Epithelial cell of esophagus (primary cell): ENCODE results near the gene CREB3L2.
"Not testable (repeated sequence)": the region's sequence is repeated elsewhere in the genome, so short reads cannot be mapped to it uniquely, and the experiment has no call there.

Experiments used
- DNase-seq: peaks from one replicate; pipeline ENCODE4 v3.0.0; 2010; ENCODE audit warnings: low read depth
- H3K4me3 ChIP-seq: 2 replicates; pipeline ENCODE4 v1.5.1; 2011; ENCODE audit warnings: mild to moderate bottlenecking, low read length, control low read depth
- CTCF ChIP-seq: IDR thresholded peaks from 2 replicates; pipeline ENCODE4 v1.5.1; 2011; ENCODE audit warnings: low read depth, mild to moderate bottlenecking, low read length, control low read depth, inconsistent platforms; ENCODE audit not compliant: insufficient read depth; ENCODE audit errors: missing control alignments

The CREB3L2 gene

GRCh38 chr7:137839903-137840779 is 161.7 kb downstream of the CREB3L2 start:
- no peak overlapping the region for H3K4me3 ChIP-seq
- DNase-seq = no peak
- TF ChIP-seq CTCF = no peak

DNA sequence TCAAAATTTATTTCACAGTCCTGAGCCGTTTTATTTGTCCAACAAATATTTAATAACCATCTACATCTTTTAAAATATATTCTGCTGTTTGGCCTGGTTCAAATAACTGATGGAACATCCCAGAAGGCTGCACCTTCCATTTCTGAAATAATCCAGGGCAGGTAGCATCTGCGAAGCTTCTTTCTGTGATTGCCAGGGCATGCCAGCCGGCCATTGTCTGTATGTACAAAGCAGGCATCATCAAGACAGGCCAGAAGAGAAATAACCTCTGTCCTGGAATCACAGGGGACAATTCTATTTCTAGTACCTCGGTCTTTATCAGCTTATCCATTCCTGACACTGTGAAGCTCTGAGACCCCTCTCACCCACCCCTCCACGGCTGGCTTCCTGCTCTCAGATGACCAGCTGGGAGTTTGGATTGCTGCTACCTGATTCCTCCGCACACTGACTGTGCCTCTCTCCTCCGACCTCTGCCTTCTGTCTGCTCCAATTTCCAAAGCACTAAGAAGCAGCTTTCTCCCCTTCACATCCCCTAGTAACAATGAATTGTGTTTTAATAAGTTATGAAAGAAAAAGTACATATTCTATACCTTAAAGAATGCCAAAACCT is 163.1 kb downstream of the CREB3L2 start:
- DNase-seq = no peak
- TF ChIP-seq CTCF = no peak
- H3K4me3 ChIP-seq = no peak overlapping the region

- TF ChIP-seq CTCF = no peak
Observed at GRCh38 chr7:137836541-137836940, 165.3 kb downstream of the CREB3L2 start.

GRCh38 chr7:137836113-137836509 is 165.8 kb downstream of the CREB3L2 start:
- no peak for TF ChIP-seq CTCF
- no peak overlapping the region for H3K4me3 ChIP-seq
- DNase-seq = no peak

More at GRCh38 chr7:137836541-137836940, 165.3 kb downstream of the CREB3L2 start:
- no peak for DNase-seq
- H3K4me3 ChIP-seq = no peak overlapping the region

- no peak for DNase-seq
- H3K4me3 ChIP-seq = no peak overlapping the region
- TF ChIP-seq CTCF = no peak
Observed at GRCh38 chr7:137835486-137836112, 166.3 kb downstream of the CREB3L2 start.

DNA sequence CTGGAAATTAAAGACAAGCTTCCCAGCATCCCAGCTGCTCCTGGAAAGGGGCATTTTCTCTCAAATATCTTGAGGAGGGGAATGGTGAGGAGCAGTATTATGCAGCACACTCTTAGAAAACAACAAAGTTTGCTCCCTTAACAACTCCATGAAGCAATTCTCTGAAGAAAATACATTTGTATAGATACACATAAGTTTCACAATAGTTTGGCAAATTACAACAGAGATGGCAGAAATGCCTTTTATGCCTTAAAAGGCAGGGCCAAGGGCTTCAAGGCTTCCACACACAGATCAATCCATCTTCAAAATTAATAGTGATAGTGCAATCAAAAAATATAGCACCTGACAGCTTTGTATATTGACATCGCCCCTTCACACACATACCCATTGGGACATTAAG is 167.3 kb downstream of the CREB3L2 start:
- no peak for TF ChIP-seq CTCF
- DNase-seq = no peak
- H3K4me3 ChIP-seq = no peak overlapping the region

DNA sequence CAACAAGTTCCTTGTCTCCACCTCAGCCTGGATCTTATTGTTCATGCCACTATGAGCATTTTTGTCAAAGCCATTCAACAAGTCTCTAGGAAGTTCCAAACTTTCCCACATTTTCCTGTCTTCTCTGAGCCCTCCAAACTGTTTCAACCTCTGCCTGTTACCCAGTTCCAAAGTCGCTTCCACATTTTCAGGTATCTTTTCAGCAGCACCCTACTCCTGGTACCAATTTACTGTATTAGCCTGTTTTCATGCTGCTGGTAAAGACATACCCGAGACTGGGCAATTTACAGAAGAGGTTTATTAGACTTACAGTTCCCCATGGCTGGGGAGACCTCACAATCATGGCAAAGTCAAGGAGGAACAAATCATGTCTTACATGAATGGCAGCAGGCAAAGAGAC is 168.9 kb downstream of the CREB3L2 start:
- H3K4me3 ChIP-seq, DNase-seq: not testable (repeated sequence)
